HG03066 (cell line): Measurements from ENCODE around the gene BORCS5.
"Not testable (repeated sequence)": the region's sequence is repeated elsewhere in the genome, so short reads cannot be mapped to it uniquely, and the experiment has no call there.

Experiments
- ATAC-seq: cut with Tn5 transposase; IDR thresholded peaks from one replicate; pipeline ENCODE4 v1.9.1; 2021; ENCODE audit warnings: low read depth; ENCODE audit not compliant: unreplicated experiment

BORCS5 gene

GRCh38 chr12:12451098-12451497 is 94.2 kb downstream of the BORCS5 start:
- ATAC-seq = no peak

- no peak for ATAC-seq
Observed at GRCh38 chr12:12452326-12452902, 95.5 kb downstream of the BORCS5 start.

- ATAC-seq = no peak
Observed at GRCh38 chr12:12453635-12454034, 96.8 kb downstream of the BORCS5 start.

- ATAC-seq = no peak
Observed at GRCh38 chr12:12454315-12454714, 97.4 kb downstream of the BORCS5 start.

- no peak for ATAC-seq
Observed at GRCh38 chr12:12456637-12457036, 99.8 kb downstream of the BORCS5 start.

GRCh38 chr12:12460935-12461922 is 104.4 kb downstream of the BORCS5 start:
- ATAC-seq = no peak

GRCh38 chr12:12461923-12462315 is 105.0 kb downstream of the BORCS5 start:
- no peak for ATAC-seq

GRCh38 chr12:12465522-12465921 is 108.6 kb downstream of the BORCS5 start:
- ATAC-seq = no peak

GRCh38 chr12:12466157-12466556 is 109.3 kb downstream of the BORCS5 start:
- no peak for ATAC-seq

GRCh38 chr12:12467264-12467663 is 110.4 kb downstream of the BORCS5 start:
- ATAC-seq = no peak

GRCh38 chr12:12467688-12468261 is 110.9 kb downstream of the BORCS5 start:
- no peak for ATAC-seq

GRCh38 chr12:12468575-12468974 is 111.7 kb downstream of the BORCS5 start:
- no peak for ATAC-seq

GRCh38 chr12:12469386-12469785 is 112.5 kb downstream of the BORCS5 start:
- no peak for ATAC-seq

GRCh38 chr12:12470751-12471306 is 114.0 kb downstream of the BORCS5 start:
- no peak for ATAC-seq

GRCh38 chr12:12471982-12472961 is 115.4 kb downstream of the BORCS5 start:
- ATAC-seq = not testable (repeated sequence)

GRCh38 chr12:12473223-12473622 is 116.3 kb downstream of the BORCS5 start:
- no peak for ATAC-seq

- peak; percentile 21 for ATAC-seq
Observed at GRCh38 chr12:12474471-12474928, 117.6 kb downstream of the BORCS5 start.

GRCh38 chr12:12474931-12475795 is 118.3 kb downstream of the BORCS5 start:
- ATAC-seq = peak; percentile 91
